WERI-Rb-1 (cell line): ENCODE measurements around the gene NLRC3.

ENCODE experiments used
- DNase-seq: peaks from one replicate; pipeline ENCODE4 v3.0.0-alpha.2; 2020
- H3K27ac ChIP-seq: fragments of 250-450 bp; sonication (Bioruptor Pico); 2 replicates; pipeline ENCODE4 v1.5.1; 2020; ENCODE audit warnings: mild to moderate bottlenecking, moderate library complexity
- H3K27me3 ChIP-seq: fragments of 250-450 bp; sonication (Bioruptor Pico); 2 replicates; pipeline ENCODE4 v1.5.1; 2021; ENCODE audit warnings: mild to moderate bottlenecking, low read depth, moderate library complexity; ENCODE audit not compliant: insufficient read depth, severe bottlenecking
- H3K36me3 ChIP-seq: fragments of 250-450 bp; sonication (Bioruptor Pico); 2 replicates; pipeline ENCODE4 v1.5.1; 2020; ENCODE audit warnings: mild to moderate bottlenecking, moderate library complexity
- H3K4me3 ChIP-seq: 2 replicates; pipeline ENCODE4 v1.5.1; 2011; ENCODE audit warnings: low read depth, mild to moderate bottlenecking, control low read depth, low read length
- H3K9me3 ChIP-seq: fragments of 250-450 bp; sonication (Bioruptor Pico); 2 replicates; pipeline ENCODE4 v1.5.1; 2021; ENCODE audit warnings: mild to moderate bottlenecking, moderate library complexity; ENCODE audit not compliant: severe bottlenecking
- CTCF ChIP-seq: IDR thresholded peaks from 2 replicates; pipeline ENCODE4 v1.5.1; 2011; ENCODE audit warnings: low read depth, mild to moderate bottlenecking, control low read depth, inconsistent platforms, low read length

The NLRC3 gene

GRCh38 chr16:3538222-3538621 lies 39.0 kb downstream of the NLRC3 start:
- Histone ChIP-seq H3K9me3 (no peaks in the 10 kb centered on the region), H3K27me3 (no peaks in the 10 kb centered on the region), H3K36me3 (peaks cover 15% of the 10 kb centered on the region), H3K27ac (no peak overlapping the region), H3K4me3 (no peak overlapping the region)
- no peak for DNase-seq
- TF ChIP-seq CTCF, result no peak

GRCh38 chr16:3536851-3537250 lies 40.4 kb downstream of the NLRC3 start:
- Histone ChIP-seq H3K9me3 (no peaks in the 10 kb centered on the region), H3K27me3 (no peaks in the 10 kb centered on the region), H3K4me3 (no peak overlapping the region), H3K27ac (no peak overlapping the region), H3K36me3 (peaks cover 22% of the 10 kb centered on the region)
- no peak for TF ChIP-seq CTCF
- no peak for DNase-seq

GRCh38 chr16:3536271-3536731 lies 40.9 kb downstream of the NLRC3 start:
- DNase-seq, result no peak
- peaks cover 22% of the 10 kb centered on the region for H3K36me3 ChIP-seq
- TF ChIP-seq CTCF, result no peak
- H3K27ac ChIP-seq, result no peak overlapping the region
- H3K9me3 ChIP-seq, result no peaks in the 10 kb centered on the region
- H3K4me3 ChIP-seq, result no peak overlapping the region
- H3K27me3 ChIP-seq, result no peaks in the 10 kb centered on the region

- TF ChIP-seq CTCF, result no peak
Observed at GRCh38 chr16:3534126-3534525, 43.1 kb downstream of the NLRC3 start.

GRCh38 chr16:3532741-3533140 lies 44.5 kb downstream of the NLRC3 start:
- H3K27me3 ChIP-seq, result no peaks in the 10 kb centered on the region
- H3K9me3 ChIP-seq, result no peaks in the 10 kb centered on the region
- TF ChIP-seq CTCF, result no peak
- H3K36me3 ChIP-seq, result peaks cover 40% of the 10 kb centered on the region
- no peak for DNase-seq
- H3K27ac ChIP-seq, result no peak overlapping the region
- H3K4me3 ChIP-seq, result no peak overlapping the region

More at GRCh38 chr16:3534126-3534525, 43.1 kb downstream of the NLRC3 start:
- no peak for DNase-seq
- Histone ChIP-seq H3K36me3 (peaks cover 30% of the 10 kb centered on the region), H3K27ac (no peak overlapping the region), H3K9me3 (no peaks in the 10 kb centered on the region), H3K4me3 (no peak overlapping the region), H3K27me3 (no peaks in the 10 kb centered on the region)

- H3K9me3 ChIP-seq, result no peaks in the 10 kb centered on the region
- no peak overlapping the region for H3K27ac ChIP-seq
- H3K36me3 ChIP-seq, result peaks cover 34% of the 10 kb centered on the region
- TF ChIP-seq CTCF, result no peak
- H3K27me3 ChIP-seq, result no peaks in the 10 kb centered on the region
- no peak overlapping the region for H3K4me3 ChIP-seq
- no peak for DNase-seq
Observed at GRCh38 chr16:3530371-3530914, 46.8 kb downstream of the NLRC3 start.
